ENCODE data around the gene DTNBP1. TPM values are rescaled to one million over a fixed set of nuclear protein-coding genes. Genes with fewer than 3 reads are reported as not detected.

The DTNBP1 gene
- total and polyA plus RNA-seq, 12 donors, result 4.2 to 17.1 (median 9.0) TPM

DNA sequence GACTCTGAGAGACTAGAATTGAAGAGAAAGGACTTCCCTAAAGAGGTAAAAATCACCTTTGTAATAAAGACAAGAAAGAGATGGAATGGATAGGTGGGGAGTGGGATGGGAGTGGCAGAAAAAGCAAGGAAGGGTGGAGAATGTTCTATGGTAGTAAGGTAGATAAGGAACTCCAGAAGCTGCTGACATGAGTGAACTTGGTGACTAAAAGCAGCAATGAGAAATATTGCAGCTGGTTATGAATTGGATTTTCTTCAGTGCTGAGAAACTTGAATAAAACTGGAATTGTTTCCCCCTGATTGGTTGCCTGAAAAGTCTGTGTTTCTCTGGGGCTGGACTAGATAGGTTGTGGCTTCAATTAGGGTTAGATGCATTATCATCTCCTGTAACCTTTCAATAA, 15.7 kb upstream of the DTNBP1 start:
- Histone ChIP-seq H3K36me3 (replicated peaks in 1 of 2) (no peaks in the 10 kb centered on the region), H3K27me3 (no peaks in the 10 kb centered on the region), H3K4me1 (replicated peaks in 1 of 2) (peaks cover 0 to 10% of the 10 kb centered on the region in 2 donors), H3K9me3 (replicated peaks in 1 of 3) (no peaks in the 10 kb centered on the region), H3K4me3 (no peak overlapping the region), H3K27ac (no peak overlapping the region)
- TF ChIP-seq POLR2A (IDR thresholded peaks at IDR 0.05), result no peak
- TF ChIP-seq, protein P1, sequence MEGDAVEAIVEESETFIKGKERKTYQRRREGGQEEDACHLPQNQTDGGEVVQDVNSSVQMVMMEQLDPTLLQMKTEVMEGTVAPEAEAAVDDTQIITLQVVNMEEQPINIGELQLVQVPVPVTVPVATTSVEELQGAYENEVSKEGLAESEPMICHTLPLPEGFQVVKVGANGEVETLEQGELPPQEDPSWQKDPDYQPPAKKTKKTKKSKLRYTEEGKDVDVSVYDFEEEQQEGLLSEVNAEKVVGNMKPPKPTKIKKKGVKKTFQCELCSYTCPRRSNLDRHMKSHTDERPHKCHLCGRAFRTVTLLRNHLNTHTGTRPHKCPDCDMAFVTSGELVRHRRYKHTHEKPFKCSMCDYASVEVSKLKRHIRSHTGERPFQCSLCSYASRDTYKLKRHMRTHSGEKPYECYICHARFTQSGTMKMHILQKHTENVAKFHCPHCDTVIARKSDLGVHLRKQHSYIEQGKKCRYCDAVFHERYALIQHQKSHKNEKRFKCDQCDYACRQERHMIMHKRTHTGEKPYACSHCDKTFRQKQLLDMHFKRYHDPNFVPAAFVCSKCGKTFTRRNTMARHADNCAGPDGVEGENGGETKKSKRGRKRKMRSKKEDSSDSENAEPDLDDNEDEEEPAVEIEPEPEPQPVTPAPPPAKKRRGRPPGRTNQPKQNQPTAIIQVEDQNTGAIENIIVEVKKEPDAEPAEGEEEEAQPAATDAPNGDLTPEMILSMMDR (IDR thresholded peaks at IDR 0.05), result no peak
- no peak for DNase-seq
- intact Hi-C loops (cut with DNase I), result no loop called here

DNA sequence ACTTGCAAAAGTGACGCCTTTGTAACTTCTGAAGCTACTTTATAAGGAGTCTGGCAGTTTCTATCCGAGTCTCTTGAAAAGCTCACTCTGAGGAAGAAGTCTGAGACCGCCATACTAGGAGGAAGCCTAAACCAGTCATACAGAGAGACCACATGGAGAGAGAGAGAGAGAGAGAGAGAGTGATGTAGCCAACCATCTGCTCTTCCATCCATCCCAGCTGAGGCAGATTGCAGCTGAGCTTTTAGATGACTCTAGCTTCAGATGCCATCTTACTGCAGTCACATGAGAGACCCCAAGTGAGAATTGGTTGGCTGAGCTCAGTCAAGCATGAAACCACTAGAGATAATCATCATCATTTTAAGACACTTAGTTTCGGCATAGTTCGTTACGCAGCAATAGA, 15.0 kb upstream of the DTNBP1 start:
- Histone ChIP-seq H3K27me3 (no peaks in the 10 kb centered on the region), H3K27ac (no peak overlapping the region), H3K9me3 (replicated peaks in 1 of 3) (no peaks in the 10 kb centered on the region), H3K4me3 (no peak overlapping the region), H3K36me3 (replicated peaks in 1 of 2) (no peaks in the 10 kb centered on the region), H3K4me1 (replicated peaks in 1 of 2) (peaks cover 0 to 10% of the 10 kb centered on the region in 2 donors)
- no peak for TF ChIP-seq POLR2A (IDR thresholded peaks at IDR 0.05)
- TF ChIP-seq, protein P1 (IDR thresholded peaks at IDR 0.05), result no peak
- 88 to 96% (median 89%) methylated on average over 5 to 6 of the region's 6 CpGs for WGBS, 4 donors
- intact Hi-C loops (cut with DNase I), result no loop called here
- DNase-seq, result no peak

DNA sequence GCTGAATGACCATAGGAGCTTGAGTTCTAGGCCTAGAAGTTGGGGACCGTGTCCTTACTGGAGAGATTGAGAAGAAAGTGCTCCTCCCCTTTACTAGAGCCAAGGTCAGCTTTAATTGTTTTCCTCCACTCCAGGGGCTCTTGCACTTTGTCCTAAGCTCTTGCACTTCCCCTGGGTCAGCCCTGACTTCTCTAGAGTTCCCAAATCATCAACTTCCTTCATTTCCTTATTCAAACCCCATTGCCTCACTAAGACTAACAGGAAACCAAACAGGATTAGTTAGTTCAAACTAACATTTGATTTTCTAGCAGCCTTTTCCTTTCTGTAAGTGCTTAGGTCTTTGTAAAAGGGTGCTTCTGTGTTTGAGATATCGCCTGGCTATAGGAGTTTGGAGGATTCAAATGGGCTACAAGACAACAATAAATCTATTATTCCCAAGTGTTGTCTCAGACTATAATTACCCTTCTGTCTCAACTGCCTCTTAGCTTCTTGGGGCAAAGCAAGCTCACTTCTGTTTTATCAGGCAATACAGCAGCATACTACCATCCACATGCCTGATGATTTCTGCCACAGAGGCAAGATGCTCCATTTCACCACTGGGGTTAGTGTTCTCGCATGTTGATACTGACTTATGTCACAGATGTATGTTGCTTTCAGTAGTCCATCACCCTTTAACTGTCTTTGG, 12.8 kb upstream of the DTNBP1 start:
- H3K27me3 ChIP-seq, result no peaks in the 10 kb centered on the region
- H3K9me3 ChIP-seq (replicated peaks in 1 of 3), result no peaks in the 10 kb centered on the region
- H3K27ac ChIP-seq, result no peak overlapping the region
- intact Hi-C loops (cut with DNase I), result no loop called here
- 77 to 87% (median 80%) methylated on average over 3 of the region's 3 CpGs for WGBS, 4 donors
- no peak for DNase-seq
- no peaks in the 10 kb centered on the region for H3K36me3 ChIP-seq (replicated peaks in 1 of 2)
- no peak overlapping the region for H3K4me3 ChIP-seq
- H3K4me1 ChIP-seq (replicated peaks in 1 of 2), result peaks cover 0 to 10% of the 10 kb centered on the region in 2 donors
- TF ChIP-seq POLR2A (IDR thresholded peaks at IDR 0.05), result no peak
- TF ChIP-seq, protein P1 (IDR thresholded peaks at IDR 0.05), result no peak

DNA sequence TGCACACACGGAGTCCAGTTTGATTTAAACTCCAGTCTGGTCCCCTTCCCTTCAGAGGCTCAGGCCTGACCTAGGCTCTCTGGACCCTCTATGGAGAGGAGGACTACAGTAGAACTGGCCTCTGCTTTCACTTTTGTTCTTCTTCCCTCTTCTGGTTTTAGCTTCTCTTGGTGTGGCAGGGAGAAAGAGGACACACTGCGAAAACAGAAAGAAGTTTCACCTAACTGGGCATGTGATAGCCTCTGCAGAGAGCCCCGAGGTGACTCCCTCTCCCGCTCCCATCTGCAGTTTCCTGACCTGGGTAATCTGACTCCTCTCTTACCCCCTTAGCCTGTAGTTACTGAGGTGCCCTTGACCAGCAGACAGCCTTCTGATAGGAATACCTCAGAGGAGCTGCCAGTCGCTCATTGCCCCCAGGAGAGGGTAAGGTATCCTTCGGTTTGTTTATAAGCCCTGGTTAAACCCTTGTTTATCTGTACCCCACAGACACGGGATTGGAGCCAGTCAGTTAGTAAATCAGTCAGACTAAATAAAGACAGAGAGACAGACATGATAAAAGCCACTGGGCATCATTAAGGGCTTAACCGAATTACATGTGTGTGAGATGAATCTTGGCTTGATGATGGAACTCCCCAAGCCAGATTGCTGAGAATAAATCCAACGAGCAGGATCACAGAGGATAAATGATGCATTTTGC, 12.0 kb upstream of the DTNBP1 start:
- H3K27ac ChIP-seq, result peak overlapping the region in 1 of 5 donors; percentile 22
- H3K9me3 ChIP-seq (replicated peaks in 1 of 3), result no peaks in the 10 kb centered on the region
- intact Hi-C loops (cut with DNase I), result no loop called here
- no peaks in the 10 kb centered on the region for H3K27me3 ChIP-seq
- DNase-seq, result no peak
- no peak for TF ChIP-seq POLR2A (IDR thresholded peaks at IDR 0.05)
- TF ChIP-seq, protein P1 (IDR thresholded peaks at IDR 0.05), result no peak
- H3K4me1 ChIP-seq (replicated peaks in 1 of 2), result peaks cover 0 to 10% of the 10 kb centered on the region in 2 donors
- no peak overlapping the region for H3K4me3 ChIP-seq
- no peaks in the 10 kb centered on the region for H3K36me3 ChIP-seq (replicated peaks in 1 of 2)
- 46 to 55% (median 49%) methylated on average over 8 to 9 of the region's 9 CpGs for WGBS, 4 donors

All from adrenal gland (tissue), 12 donors.